Activated CD8-positive, alpha-beta memory T cell treated with anti-CD3 and anti-CD28 coated beads for 48 hours (primary cell): ENCODE data around the gene TAF11L14.
"Not testable (repeated sequence)": the region's sequence is repeated elsewhere in the genome, so short reads cannot be mapped to it uniquely, and the experiment has no call there.

Experiments
- DNase-seq, 3 experiments: peaks; one replicate each; pipeline ENCODE4 v3.0.0-alpha.2; 2020; ENCODE audit warnings: low read depth in 2 of 3, low spot score in 2 of 3

TAF11L14 gene

DNA sequence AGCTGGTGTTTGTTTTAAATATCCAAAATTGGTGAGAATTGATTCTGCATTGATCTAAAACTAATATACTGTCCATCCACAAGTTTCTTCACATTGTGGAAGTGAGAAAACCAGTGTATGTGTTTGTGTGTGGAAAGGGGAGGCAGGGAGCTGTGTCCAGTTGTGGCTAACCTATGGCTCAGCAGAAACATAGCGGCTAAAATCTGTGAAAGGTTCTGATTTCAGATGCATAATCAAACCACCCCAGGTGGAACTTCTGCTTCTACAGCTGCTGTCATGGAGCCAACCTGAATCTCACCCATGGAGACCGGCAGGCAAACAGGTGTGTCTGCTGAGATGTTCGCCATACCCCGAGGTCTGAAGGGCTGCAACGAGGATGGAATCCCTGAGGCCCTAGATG, at the start of gene TAF11L14:
TSS of gene TAF11L14 (plus strand) at position 301 of the 400 bp plus-strand sequence.
- no peak for DNase-seq

GRCh38 chr5:17585658-17586057, 48.6 kb upstream of the TAF11L14 start, which contains the start of gene TAF11L7:
TSS of gene TAF11L7 (minus strand) at chr5:17585758.
- DNase-seq, result not testable (repeated sequence)

DNA sequence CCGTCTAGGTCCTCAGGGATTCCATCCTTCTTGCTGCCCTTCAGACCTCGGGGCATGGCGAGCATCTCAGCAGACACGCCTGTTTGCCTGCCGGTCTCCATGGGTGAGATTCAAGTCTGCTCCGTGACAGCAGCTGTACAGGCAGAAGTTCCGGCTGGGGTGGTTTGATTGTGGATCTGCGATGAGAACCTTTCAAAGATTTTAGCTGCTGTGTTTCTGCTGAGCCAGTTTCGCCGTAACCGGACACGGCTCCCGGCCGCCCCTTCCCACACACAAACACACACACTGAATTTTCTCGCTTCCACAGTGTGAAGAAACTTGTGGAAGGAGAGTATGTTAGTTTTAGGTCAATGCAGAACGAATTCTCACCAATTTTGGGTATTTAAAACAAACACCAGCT, 43.4 kb upstream of the TAF11L14 start, which contains the start of gene TAF11L8:
TSS of gene TAF11L8 (minus strand) at position 101 of the 400 bp plus-strand sequence.
- DNase-seq, result not testable (repeated sequence)

DNA sequence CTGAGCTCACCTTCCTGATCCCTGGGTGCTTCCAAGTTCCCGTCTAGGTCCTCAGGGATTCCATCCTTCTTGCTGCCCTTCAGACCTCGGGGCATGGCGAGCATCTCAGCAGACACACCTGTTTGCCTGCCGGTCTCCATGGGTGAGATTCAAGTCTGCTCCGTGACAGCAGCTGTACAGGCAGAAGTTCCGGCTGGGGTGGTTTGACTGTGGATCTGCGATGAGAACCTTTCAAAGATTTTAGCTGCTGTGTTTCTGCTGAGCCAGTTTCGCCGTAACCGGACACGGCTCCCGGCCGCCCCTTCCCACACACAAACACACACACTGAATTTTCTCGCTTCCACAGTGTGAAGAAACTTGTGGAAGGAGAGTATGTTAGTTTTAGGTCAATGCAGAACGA, 40.0 kb upstream of the TAF11L14 start, which contains the start of gene TAF11L9:
TSS of gene TAF11L9 (minus strand) at position 140 of the 400 bp plus-strand sequence.
- not testable (repeated sequence) for DNase-seq

- DNase-seq, result not testable (repeated sequence)
These were observed 36.5 kb upstream of the TAF11L14 start, which contains the start of gene TAF11L10 for GRCh38 chr5:17597728-17598127. TSS of gene TAF11L10 (minus strand) at chr5:17597828.

- DNase-seq, result not testable (repeated sequence)
These were observed 30.4 kb upstream of the TAF11L14 start, which contains the start of gene TAF11L11 for GRCh38 chr5:17603880-17604279. TSS of gene TAF11L11 (plus strand) at chr5:17604183.

DNA sequence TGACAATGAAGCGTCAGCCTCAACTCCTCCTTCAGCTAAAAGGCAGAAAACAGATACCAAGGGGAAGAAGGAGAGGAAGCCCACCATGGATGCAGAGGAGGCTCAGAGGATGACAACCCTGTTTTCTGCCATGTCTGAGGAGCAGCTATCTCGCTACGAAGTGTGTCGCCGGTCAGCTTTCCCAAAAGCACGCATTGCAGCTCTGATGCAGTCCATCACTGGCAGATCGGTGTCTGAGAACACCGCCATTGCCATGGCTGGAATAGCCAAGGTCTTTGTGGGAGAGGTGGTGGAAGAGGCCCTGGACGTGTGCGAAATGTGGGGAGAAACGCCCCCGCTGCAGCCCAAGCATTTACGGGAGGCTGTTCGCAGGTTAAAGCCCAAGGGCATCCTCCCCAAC, 29.3 kb upstream of the TAF11L14 start:
- no peak for DNase-seq

DNA sequence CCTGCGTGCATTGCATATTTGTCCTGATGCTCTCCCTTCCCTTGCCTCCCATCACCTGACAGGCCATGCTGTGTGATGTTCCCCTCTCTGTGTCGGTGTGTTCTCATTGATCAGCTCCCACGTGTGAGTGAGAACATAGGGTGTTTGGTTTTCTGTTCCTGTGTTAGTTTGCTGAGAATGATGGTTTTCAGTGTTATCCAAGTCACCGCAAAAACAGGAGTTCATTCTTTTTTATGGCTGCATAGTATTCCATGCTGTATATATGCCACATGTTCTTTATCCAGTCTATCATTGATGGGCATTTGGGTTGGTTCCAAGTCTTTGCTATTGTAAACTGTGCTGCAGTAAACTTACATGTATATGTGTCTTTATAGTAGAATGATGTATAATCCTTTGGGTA, 26.8 kb upstream of the TAF11L14 start:
- not testable (repeated sequence) for DNase-seq

- not testable (repeated sequence) for DNase-seq
These were observed 24.2 kb upstream of the TAF11L14 start, which contains the start of gene TAF11L12 for GRCh38 chr5:17610092-17610491. TSS of gene TAF11L12 (plus strand) at chr5:17610392.

- no peak for DNase-seq
These were observed 19.2 kb upstream of the TAF11L14 start for GRCh38 chr5:17614872-17615605.

DNA sequence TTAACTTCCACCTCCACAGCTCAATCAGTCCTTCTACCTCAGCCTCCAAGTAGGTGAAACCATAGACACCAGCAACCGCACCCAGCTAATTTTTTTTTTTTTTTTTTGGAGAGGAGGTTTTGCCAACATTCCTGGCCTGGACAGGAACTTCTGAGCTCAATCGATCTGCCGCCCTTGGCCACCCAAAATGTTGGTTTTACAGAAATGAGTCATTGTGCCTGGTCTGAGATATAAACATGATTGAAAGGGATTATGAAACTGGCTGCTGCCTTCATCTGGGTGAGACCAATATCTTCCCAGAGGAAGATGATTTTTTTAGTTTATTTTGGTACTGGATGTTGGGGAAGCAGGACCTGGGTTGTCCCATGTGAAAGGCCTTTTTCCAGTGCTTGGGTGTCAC, 14.9 kb upstream of the TAF11L14 start:
- no peak for DNase-seq

DNA sequence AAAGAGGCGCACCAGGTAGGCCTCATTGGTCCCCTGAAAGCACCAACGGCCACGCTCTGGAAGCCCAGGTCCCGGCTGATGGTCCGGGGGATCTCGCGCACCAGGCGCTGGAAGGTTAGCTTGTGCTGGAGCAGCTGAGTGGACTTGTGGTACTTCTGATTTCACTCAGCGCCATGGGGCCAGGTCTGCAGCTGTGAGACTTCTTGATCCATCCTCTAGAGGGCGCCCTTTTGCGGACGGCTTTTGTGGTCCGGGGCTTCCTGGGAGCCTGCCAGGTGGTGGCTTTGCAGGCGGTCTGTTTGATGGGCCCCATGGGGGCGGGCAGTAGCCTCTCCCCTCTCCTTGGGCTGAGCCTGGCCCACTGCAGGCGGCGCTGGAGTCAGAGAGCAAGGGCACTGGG, 13.6 kb upstream of the TAF11L14 start:
- no peak for DNase-seq

DNA sequence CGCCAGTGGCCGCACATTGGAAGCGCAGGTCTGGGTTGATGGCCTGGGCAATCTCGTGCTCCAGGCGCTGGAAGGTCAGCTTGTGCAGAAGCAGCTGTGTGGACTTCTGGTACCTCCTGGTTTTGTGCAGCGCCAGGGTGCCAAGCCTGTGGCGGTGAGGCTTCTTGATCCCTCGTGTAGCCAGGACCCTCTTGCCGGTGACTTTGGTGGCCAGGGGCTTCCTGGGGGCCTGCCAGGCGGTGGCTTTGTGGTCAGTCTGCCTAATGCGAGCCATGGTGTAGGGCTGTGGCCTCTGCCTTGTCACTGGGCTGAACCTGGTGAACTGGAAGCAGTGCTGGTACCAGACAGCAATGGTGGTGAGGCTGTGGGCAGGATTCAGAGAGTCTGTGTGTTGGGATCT, 8.6 kb upstream of the TAF11L14 start:
- no peak for DNase-seq

DNA sequence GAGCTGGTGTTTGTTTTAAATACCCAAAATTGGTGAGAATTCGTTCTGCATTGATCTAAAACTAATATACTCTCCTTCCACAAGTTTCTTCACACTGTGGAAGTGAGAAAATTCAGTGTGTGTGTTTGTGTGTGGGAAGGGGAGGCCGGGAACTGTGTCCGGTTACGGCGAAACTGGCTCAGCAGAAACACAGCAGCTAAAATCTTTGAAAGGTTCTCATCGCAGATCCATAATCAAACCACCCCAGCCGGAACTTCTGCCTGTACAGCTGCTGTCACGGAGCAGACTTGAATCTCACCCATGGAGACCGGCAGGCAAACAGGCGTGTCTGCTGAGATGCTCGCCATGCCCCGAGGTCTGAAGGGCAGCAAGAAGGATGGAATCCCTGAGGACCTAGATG, 2.5 kb upstream of the TAF11L14 start, which contains the start of gene TAF11L13:
TSS of gene TAF11L13 (plus strand) at position 301 of the 400 bp plus-strand sequence.
- DNase-seq, result not testable (repeated sequence)

GRCh38 chr5:17649232-17649631, 15.0 kb downstream of the TAF11L14 start:
- DNase-seq, result not testable (repeated sequence)

DNA sequence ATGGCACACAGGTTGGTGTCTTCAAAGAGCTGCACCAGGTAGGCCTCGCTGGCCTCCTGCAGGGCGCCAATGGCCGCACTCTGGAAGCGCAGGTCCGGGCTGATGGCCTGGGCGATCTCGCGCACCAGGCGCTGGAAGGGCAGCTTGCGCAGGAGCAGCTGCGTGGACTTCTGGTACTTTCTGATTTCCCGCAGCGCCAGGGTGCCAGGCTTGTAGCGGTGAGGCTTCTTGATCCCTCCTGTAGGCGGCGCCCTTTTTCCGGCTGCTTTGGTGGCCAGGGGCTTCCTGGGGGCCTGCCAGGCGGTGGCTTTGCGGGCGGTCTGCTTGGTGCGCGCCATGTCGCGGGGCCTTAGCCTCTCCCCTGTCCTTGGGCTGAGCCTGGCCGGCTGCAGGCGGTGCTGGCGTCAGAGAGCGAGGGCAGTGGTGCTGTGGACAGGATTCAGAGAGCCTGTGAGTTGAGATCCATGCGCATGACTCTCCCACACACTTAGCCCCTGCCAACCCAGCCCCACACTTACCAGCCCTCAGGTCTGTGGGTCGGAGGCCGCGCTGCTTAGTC, 21.0 kb downstream of the TAF11L14 start:
- DNase-seq, result not testable (repeated sequence)

- no peak for DNase-seq
These were observed 21.7 kb downstream of the TAF11L14 start for GRCh38 chr5:17655921-17656320.

GRCh38 chr5:17663182-17663581, 28.9 kb downstream of the TAF11L14 start:
- DNase-seq, result no peak

- no peak for DNase-seq
These were observed 31.6 kb downstream of the TAF11L14 start for GRCh38 chr5:17665836-17666235.

GRCh38 chr5:17666726-17667235, 32.5 kb downstream of the TAF11L14 start:
- no peak for DNase-seq

DNA sequence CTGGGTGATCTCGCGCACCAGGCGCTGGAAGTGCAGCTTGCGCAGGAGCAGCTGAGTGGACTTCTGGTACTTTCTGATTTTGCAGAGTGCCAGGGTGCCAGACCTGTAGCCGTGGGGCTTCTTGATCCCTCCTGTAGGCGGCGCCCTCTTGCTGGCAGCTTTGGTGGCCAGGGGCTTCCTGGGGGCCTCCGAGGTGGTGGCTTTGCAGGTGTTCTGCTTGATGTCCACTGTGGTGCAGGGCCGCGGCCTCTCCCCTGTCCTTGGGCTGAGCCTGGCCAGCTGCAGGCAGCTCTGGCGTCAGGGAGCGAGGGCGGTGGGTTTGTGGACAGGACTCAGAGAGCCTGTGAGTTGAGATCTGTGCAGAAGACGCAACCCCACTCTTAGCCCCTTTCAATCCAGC, 36.1 kb downstream of the TAF11L14 start:
- no peak for DNase-seq
